Neural cell (in vitro differentiated cells): Measurements from ENCODE around the gene C1orf21.

Experiments used
- EP300 ChIP-seq: fragments of 450-650 bp; conservative IDR thresholded peaks from 2 replicates; pipeline ENCODE4 v1.6.1; 2014; ENCODE audit warnings: antibody characterized with exemption, mild to moderate bottlenecking, moderate library complexity; ENCODE audit not compliant: poor library complexity, severe bottlenecking
- EZH2 ChIP-seq: fragments of 200-600, 300-800 bp; shearing (Covaris generic), sonication (generic); IDR thresholded peaks from 2 replicates; pipeline ENCODE4 v1.6.1; 2014; ENCODE audit warnings: antibody characterized with exemption, low read length, borderline replicate concordance, mild to moderate bottlenecking; ENCODE audit not compliant: insufficient read depth, poor library complexity, severe bottlenecking
- POLR2AphosphoS5 ChIP-seq: IDR thresholded peaks from 2 replicates; pipeline ENCODE4 v1.6.1; 2012
- RAD21 ChIP-seq: fragments of 450-650 bp; conservative IDR thresholded peaks from 2 replicates; pipeline ENCODE4 v1.6.1; 2014; ENCODE audit warnings: antibody characterized with exemption, mild to moderate bottlenecking, moderate library complexity
- SMC3 ChIP-seq: fragments of 450-650 bp; conservative IDR thresholded peaks from 2 replicates; pipeline ENCODE4 v1.6.1; 2014; ENCODE audit warnings: antibody characterized with exemption, mild to moderate bottlenecking, moderate library complexity; ENCODE audit not compliant: poor library complexity
- TAF1 ChIP-seq: IDR thresholded peaks from 2 replicates; pipeline ENCODE4 v1.6.1; 2012; ENCODE audit warnings: low read depth
- TF ChIP-seq, protein P1 (sequence below): fragments of 450-650 bp; IDR thresholded peaks from 2 replicates; pipeline ENCODE4 v1.5.1; 2014; ENCODE audit warnings: antibody characterized with exemption, mild to moderate bottlenecking, moderate library complexity; ENCODE audit not compliant: poor library complexity, severe bottlenecking
- TF ChIP-seq, protein P2 (sequence below): IDR thresholded peaks from 2 replicates; pipeline ENCODE4 v1.6.1; 2012; ENCODE audit warnings: borderline replicate concordance

DNA sequence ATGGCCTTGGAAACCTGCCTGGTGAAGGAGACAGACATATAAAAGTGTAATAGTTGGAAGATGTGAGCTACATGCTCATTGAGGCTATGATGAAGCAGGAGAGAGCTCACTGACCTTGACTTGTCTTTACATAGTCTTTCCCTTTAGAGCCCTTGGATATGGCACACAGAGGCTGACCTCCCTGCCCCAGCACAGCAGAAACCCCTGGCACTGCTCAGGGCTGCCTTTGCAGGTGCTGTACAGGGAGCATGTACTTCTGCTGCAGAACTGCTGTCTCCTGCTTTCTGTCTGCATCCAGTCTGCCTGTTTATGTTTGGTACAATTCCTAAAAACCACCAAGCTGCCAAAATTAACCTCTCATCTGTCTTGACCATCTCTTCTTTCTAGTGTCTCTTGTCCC is 80.5 kb downstream of the C1orf21 start:
- TF ChIP-seq, protein P1, sequence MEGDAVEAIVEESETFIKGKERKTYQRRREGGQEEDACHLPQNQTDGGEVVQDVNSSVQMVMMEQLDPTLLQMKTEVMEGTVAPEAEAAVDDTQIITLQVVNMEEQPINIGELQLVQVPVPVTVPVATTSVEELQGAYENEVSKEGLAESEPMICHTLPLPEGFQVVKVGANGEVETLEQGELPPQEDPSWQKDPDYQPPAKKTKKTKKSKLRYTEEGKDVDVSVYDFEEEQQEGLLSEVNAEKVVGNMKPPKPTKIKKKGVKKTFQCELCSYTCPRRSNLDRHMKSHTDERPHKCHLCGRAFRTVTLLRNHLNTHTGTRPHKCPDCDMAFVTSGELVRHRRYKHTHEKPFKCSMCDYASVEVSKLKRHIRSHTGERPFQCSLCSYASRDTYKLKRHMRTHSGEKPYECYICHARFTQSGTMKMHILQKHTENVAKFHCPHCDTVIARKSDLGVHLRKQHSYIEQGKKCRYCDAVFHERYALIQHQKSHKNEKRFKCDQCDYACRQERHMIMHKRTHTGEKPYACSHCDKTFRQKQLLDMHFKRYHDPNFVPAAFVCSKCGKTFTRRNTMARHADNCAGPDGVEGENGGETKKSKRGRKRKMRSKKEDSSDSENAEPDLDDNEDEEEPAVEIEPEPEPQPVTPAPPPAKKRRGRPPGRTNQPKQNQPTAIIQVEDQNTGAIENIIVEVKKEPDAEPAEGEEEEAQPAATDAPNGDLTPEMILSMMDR = no peak
- TF ChIP-seq EZH2 = no peak
- no peak for TF ChIP-seq SMC3
- TF ChIP-seq, protein P2, sequence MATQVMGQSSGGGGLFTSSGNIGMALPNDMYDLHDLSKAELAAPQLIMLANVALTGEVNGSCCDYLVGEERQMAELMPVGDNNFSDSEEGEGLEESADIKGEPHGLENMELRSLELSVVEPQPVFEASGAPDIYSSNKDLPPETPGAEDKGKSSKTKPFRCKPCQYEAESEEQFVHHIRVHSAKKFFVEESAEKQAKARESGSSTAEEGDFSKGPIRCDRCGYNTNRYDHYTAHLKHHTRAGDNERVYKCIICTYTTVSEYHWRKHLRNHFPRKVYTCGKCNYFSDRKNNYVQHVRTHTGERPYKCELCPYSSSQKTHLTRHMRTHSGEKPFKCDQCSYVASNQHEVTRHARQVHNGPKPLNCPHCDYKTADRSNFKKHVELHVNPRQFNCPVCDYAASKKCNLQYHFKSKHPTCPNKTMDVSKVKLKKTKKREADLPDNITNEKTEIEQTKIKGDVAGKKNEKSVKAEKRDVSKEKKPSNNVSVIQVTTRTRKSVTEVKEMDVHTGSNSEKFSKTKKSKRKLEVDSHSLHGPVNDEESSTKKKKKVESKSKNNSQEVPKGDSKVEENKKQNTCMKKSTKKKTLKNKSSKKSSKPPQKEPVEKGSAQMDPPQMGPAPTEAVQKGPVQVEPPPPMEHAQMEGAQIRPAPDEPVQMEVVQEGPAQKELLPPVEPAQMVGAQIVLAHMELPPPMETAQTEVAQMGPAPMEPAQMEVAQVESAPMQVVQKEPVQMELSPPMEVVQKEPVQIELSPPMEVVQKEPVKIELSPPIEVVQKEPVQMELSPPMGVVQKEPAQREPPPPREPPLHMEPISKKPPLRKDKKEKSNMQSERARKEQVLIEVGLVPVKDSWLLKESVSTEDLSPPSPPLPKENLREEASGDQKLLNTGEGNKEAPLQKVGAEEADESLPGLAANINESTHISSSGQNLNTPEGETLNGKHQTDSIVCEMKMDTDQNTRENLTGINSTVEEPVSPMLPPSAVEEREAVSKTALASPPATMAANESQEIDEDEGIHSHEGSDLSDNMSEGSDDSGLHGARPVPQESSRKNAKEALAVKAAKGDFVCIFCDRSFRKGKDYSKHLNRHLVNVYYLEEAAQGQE = no peak
- no peak for TF ChIP-seq TAF1
- TF ChIP-seq RAD21 = no peak
- TF ChIP-seq POLR2AphosphoS5 = no peak
- TF ChIP-seq EP300 = no peak
